Activated CD8-positive, alpha-beta T cell treated with anti-CD3 and anti-CD28 coated beads for 36 hours (primary cell): ENCODE data around the gene GBP1. TPM values are rescaled to one million over a fixed set of nuclear protein-coding genes. Genes with fewer than 3 reads are reported as not detected.
"Not testable (repeated sequence)": the region's sequence is repeated elsewhere in the genome, so short reads cannot be mapped to it uniquely, and the experiment has no call there.

ENCODE experiments used
- ATAC-seq: fragments of 200-7000 bp; cut with Tn5 transposase; one replicate; pipeline ENCODE4 v1.10.0; 2021; ENCODE audit warnings: mild to moderate bottlenecking, moderate library complexity
- CTCF ChIA-PET: fragments of 350-600 bp; sonication (Branson Sonifier 250); formaldehyde crosslinking; loops from one replicate; lab custom pipeline; 2021; ENCODE audit warnings: antibody characterized with exemption; lab: Charles Lee
- POLR2A ChIA-PET: fragments of 350-600 bp; sonication (Branson Sonifier 250); formaldehyde crosslinking; loops from one replicate; lab custom pipeline; 2021; ENCODE audit warnings: antibody characterized with exemption; lab: Charles Lee
- DNase-seq: peaks from one replicate; pipeline ENCODE4 v3.0.0-alpha.2; 2020
- H3K27ac Mint-ChIP-seq: one replicate; pipeline ENCODE4 v1.8.0; 2021; ENCODE audit warnings: mild to moderate bottlenecking, mixed read lengths
- H3K27me3 Mint-ChIP-seq: one replicate; pipeline ENCODE4 v1.8.0; 2021; ENCODE audit warnings: mixed read lengths
- H3K36me3 Mint-ChIP-seq: one replicate; pipeline ENCODE4 v1.8.0; 2021; ENCODE audit warnings: low read depth, mixed read lengths
- H3K4me1 Mint-ChIP-seq: one replicate; pipeline ENCODE4 v1.8.0; 2021; ENCODE audit warnings: low read depth, mixed read lengths
- H3K4me3 Mint-ChIP-seq: one replicate; pipeline ENCODE4 v1.8.0; 2021; ENCODE audit warnings: mild to moderate bottlenecking, moderate library complexity, mixed read lengths
- H3K9me3 Mint-ChIP-seq: one replicate; pipeline ENCODE4 v1.8.0; 2021; ENCODE audit warnings: mixed read lengths
- intact Hi-C: fragments of 100-400 bp; cut with micrococcal nuclease; formaldehyde crosslinking; loops from one replicate; pipeline ENCODE4 v1.10.0; 2022
- total RNA-seq, 2 experiments: library from RNA; stranded (reverse); gene quantifications; one replicate each; pipeline ENCODE4 v1.2.3, GENCODE V29; 2021
- TF ChIP-seq, protein P1 (sequence below): fragments of 200-600 bp; IDR thresholded peaks from one replicate; pipeline ENCODE4 v1.8.0; 2022; ENCODE audit warnings: antibody characterized with exemption, mild to moderate bottlenecking

The GBP1 gene
- total RNA-seq, 2 experiments from 2014 or later, result 69.6 to 71.5 TPM

- Mint-ChIP-seq H3K27ac (peak overlapping the region; percentile 43), H3K9me3 (peaks cover 8% of the 10 kb centered on the region), H3K4me1 (peaks cover 17% of the 10 kb centered on the region), H3K4me3 (no peak overlapping the region), H3K27me3 (no peaks in the 10 kb centered on the region), H3K36me3 (peaks cover 46% of the 10 kb centered on the region)
- DNase-seq (no peak), ATAC-seq (no peak)
- TF ChIP-seq, protein P1, sequence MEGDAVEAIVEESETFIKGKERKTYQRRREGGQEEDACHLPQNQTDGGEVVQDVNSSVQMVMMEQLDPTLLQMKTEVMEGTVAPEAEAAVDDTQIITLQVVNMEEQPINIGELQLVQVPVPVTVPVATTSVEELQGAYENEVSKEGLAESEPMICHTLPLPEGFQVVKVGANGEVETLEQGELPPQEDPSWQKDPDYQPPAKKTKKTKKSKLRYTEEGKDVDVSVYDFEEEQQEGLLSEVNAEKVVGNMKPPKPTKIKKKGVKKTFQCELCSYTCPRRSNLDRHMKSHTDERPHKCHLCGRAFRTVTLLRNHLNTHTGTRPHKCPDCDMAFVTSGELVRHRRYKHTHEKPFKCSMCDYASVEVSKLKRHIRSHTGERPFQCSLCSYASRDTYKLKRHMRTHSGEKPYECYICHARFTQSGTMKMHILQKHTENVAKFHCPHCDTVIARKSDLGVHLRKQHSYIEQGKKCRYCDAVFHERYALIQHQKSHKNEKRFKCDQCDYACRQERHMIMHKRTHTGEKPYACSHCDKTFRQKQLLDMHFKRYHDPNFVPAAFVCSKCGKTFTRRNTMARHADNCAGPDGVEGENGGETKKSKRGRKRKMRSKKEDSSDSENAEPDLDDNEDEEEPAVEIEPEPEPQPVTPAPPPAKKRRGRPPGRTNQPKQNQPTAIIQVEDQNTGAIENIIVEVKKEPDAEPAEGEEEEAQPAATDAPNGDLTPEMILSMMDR, result no peak
- intact Hi-C loops, result no loop called here
- ChIA-PET CTCF (interaction anchor here (1.0 to 2.1 kb wide), 4 partner anchors 17 to 311 kb away, joined by 3 to 5 read pairs (median 4); partner anchors contain the start of gene GBP1), POLR2A (interaction anchor here (0.7 to 1.4 kb wide), 4 partner anchors 11 to 63 kb away, joined by 3 to 4 read pairs (median 3); no protein-coding TSS in a partner anchor)
Observed at GRCh38 chr1:89047734-89048133, 17.3 kb downstream of the GBP1 start.

- ChIA-PET CTCF (interaction anchor here (0.9 to 2.1 kb wide), 9 partner anchors 14 to 312 kb away, joined by 3 to 6 read pairs (median 4); partner anchors contain the start of genes GBP1 and GBP3), POLR2A (interaction anchor here (0.7 to 1.8 kb wide), 7 partner anchors 12 to 80 kb away, joined by 3 to 7 read pairs (median 3); partner anchors contain the start of gene GBP1)
- H3K27me3 Mint-ChIP-seq, H3K4me3 Mint-ChIP-seq, H3K27ac Mint-ChIP-seq, intact Hi-C loops: not testable (repeated sequence)
- Mint-ChIP-seq H3K9me3 (peaks cover 11% of the 10 kb centered on the region), H3K36me3 (peaks cover 43% of the 10 kb centered on the region), H3K4me1 (peaks cover 22% of the 10 kb centered on the region)
- DNase-seq (peak; percentile 60), ATAC-seq (peak; percentile 90)
Observed at GRCh38 chr1:89046318-89047183, 18.5 kb downstream of the GBP1 start.

DNA sequence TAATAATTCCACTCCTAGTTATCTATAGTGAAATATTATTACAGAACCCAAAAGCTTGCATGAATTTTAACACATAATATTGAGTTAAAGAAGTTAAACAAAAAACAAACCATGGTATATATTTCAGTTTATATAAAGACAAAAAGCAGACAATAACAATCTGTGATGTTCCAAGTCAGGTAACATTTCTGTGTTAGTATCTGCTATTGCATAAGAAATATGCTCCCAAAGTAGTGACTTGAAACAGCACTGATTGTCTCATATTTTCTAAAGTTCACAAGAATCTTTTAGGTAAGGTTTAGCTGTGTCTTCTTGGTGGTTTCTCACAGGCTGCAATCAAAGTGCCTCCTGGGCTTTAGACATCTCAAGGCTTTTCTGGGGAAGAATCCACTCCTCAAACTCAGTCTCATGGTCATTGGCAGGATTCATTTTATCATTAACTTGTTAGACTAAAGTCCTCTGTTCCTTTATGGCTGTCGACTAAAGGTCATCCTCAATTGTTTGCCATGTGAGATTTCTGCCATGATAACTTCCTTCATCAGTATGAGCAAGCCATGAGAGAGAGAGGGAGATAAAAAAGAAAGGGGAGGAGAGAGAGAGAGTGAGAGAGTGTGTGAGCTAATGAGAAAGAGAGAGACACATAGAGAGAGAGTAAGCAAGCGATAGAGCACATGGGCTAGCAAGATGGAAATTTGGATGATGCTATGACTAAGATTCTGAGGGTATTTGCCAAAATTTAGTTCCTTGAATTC is 19.9 kb downstream of the GBP1 start:
- intact Hi-C loops, result no loop called here
- POLR2A ChIA-PET, result interaction anchor here (1.8 kb wide), 1 partner anchor 82 kb away, joined by 7 read pairs; no protein-coding TSS in a partner anchor
- TF ChIP-seq, protein P1, result no peak
- peaks cover 40% of the 10 kb centered on the region for H3K36me3 Mint-ChIP-seq
- no peaks in the 10 kb centered on the region for H3K27me3 Mint-ChIP-seq
- no peak overlapping the region for H3K27ac Mint-ChIP-seq
- DNase-seq, result no peak
- H3K4me1 Mint-ChIP-seq, result peaks cover 35% of the 10 kb centered on the region
- H3K4me3 Mint-ChIP-seq, result no peak overlapping the region
- no peak for ATAC-seq
- peaks cover 14% of the 10 kb centered on the region for H3K9me3 Mint-ChIP-seq
- CTCF ChIA-PET, result interaction anchor here (1.3 kb wide), 1 partner anchor 31 kb away, joined by 3 read pairs; no protein-coding TSS in a partner anchor

GRCh38 chr1:89043940-89044339 is 21.1 kb downstream of the GBP1 start:
- POLR2A ChIA-PET, result interaction anchor here (1.2 kb wide), 1 partner anchor 155 kb away, joined by 3 read pairs; the partner anchor contains the start of gene GBP4
- H3K27me3 Mint-ChIP-seq, result peaks cover 2% of the 10 kb centered on the region
- H3K9me3 Mint-ChIP-seq, result peaks cover 14% of the 10 kb centered on the region
- H3K36me3 Mint-ChIP-seq, result peaks cover 33% of the 10 kb centered on the region
- H3K4me1 Mint-ChIP-seq, result peaks cover 45% of the 10 kb centered on the region
- TF ChIP-seq, protein P1, result no peak
- CTCF ChIA-PET, result no interaction called here
- ATAC-seq (no peak), DNase-seq (no peak)
- H3K4me3 Mint-ChIP-seq, result no peak overlapping the region
- H3K27ac Mint-ChIP-seq, result no peak overlapping the region
- intact Hi-C loops, result no loop called here

- H3K27ac Mint-ChIP-seq, result no peak overlapping the region
- peaks cover 2% of the 10 kb centered on the region for H3K27me3 Mint-ChIP-seq
- CTCF ChIA-PET, result interaction anchor here (1.1 to 1.9 kb wide), 6 partner anchors 21 to 69 kb away, joined by 3 to 14 read pairs (median 4); partner anchors contain the start of gene GBP3
- intact Hi-C loops, result no loop called here
- no peak for ATAC-seq
- DNase-seq, result no peak
- H3K9me3 Mint-ChIP-seq, result peaks cover 14% of the 10 kb centered on the region
- peaks cover 41% of the 10 kb centered on the region for H3K4me1 Mint-ChIP-seq
- TF ChIP-seq, protein P1, result no peak
- H3K4me3 Mint-ChIP-seq, result no peak overlapping the region
- POLR2A ChIA-PET, result interaction anchor here (0.5 to 3.5 kb wide), 7 partner anchors 8 to 366 kb away, joined by 3 to 12 read pairs (median 5); partner anchors contain the start of genes GBP1 and GBP2
- H3K36me3 Mint-ChIP-seq, result peaks cover 24% of the 10 kb centered on the region
Observed at GRCh38 chr1:89042491-89042890, 22.5 kb downstream of the GBP1 start.
